NOMO-1 (cell line): ENCODE results near the gene HOXA7.

Source experiments
- DNase-seq, 2 experiments: peaks; one replicate each; lab custom pipeline; 2025; ENCODE audit not compliant: unreplicated experiment in 2 of 2; lab: John Stamatoyannopoulos, UW

Gene HOXA7

DNA sequence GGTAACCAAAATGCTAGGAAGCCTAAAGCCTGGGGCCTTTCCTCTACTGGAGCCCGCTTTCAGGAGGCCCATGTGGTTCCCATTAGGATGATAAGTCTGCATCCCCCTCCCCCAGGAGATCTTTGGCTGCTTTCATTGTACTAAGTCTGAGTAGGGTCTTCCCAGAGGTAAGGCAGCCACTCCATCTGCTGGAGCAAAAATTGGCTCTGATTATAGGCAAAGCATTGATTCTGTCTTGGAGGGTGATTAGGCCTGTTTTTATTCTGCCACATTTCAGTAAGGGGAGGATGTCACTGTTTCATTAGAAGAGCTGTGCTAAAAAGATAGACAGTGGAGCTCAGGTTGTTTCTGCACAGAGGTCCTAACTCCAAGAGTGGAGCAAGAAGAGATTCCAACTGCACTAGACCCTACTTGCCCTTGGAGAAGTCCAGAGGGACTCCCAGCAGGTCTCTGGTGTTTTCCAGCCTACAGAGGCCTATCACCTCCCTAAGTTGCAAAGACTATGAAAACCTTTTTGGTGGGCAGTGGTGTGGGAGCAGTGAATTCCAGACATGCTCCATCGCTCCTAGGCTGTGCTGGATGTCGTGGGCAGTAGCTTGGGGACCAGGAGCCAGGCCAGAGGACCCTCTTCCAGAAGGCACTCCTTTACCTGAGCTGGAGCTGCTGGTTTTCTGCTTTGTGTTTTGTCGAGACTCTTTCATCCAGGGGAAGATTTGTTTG is 46.8 kb downstream of the HOXA7 start:
- DNase-seq, result no peak

DNA sequence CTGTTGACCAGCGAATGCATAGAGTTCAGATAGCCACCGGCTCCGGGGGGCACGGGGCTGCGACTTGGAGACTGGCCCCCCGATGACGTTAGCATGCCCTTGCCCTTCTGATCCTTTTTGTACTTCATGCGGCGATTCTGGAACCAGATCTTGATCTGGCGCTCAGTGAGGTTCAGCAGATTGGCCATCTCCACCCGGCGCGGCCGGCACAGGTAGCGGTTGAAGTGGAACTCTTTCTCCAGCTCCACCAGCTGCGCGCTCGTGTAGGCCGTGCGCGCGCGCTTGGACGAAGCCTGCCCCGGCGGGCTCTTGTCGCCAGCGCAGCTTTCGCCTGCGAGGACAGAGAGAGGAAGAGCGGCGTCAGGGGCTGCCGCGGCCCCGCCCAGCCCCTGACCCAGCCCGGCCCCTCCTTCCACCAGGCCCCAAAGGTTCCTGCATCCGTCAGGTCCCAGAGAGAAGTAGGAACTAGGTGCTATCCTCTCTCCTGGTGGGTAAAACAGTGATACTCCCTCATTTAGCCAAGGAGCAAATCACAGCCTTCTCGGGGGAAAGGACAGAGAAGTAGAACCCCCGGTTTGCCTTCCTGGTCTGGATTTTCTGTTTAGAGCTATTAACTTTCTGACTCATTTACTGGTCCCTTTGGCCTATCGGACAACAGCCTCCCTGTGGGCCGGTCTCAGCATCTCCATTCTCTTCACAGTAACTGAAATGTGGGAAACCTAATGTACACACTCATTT is 47.9 kb downstream of the HOXA7 start:
- no peak for DNase-seq

DNA sequence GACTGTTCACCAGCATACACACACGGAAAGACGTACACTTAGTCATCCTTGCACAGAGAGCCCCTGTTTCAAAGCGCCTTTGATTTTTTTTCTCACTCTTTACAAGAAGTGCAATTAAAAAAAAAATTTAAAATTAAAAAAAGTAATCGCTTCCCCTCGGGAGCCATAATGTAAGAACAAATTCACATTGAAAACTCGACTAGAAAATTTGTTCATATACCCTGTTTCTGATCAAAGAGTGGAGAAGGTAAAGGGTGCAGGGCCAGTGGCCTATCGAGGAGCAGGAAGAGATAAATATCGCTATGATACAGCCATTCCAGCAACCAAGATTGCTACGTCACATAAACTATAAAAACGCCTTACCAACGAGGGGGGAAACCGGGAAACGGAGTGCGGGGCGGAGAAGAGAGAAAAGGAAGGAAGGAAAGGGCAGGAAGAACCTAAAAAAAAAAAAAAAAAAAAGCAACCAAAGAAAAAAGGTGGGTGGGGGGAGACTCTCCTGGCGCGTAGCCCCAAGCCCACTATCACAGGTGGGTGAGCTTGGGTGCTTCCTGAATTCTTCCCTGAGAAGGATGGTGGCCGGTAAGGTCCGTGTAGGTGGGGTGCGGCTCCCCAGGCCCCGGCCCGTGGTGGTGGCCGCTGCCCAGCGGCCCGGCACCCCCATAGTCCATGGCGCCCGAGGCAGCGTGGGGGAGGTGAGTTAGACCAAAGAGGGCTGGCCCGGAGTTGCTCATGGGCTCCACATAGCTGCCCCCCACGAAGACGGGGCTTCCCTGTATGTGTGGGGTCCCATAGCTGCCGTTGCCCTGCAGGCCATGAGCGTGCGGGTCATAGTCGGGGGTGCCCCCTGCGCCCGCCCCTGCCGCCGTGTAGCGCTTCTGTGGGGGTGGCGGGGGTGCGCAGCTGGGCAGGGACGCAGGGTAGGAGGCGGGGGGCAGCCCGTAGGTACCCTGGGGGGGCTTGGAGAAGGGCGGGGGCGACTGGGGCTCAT is 48.8 kb downstream of the HOXA7 start:
- DNase-seq, result no peak

DNA sequence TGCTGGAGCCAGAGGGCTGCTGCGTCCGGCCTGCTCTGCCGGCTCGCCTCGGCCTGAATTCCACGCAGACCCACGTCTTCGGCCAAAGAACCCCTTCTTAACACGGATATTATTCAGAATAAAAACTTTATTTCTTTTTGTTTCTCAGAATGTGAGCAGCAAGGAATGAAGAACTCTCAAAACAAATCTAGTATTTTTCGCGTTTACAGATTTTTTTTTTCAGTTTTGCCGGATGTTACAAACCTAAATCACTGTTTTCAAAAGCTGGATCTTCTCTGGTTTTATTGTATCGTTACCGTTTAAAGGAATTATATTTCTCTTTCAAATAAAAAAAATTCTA is 49.6 kb downstream of the HOXA7 start:
- DNase-seq, result no peak

DNA sequence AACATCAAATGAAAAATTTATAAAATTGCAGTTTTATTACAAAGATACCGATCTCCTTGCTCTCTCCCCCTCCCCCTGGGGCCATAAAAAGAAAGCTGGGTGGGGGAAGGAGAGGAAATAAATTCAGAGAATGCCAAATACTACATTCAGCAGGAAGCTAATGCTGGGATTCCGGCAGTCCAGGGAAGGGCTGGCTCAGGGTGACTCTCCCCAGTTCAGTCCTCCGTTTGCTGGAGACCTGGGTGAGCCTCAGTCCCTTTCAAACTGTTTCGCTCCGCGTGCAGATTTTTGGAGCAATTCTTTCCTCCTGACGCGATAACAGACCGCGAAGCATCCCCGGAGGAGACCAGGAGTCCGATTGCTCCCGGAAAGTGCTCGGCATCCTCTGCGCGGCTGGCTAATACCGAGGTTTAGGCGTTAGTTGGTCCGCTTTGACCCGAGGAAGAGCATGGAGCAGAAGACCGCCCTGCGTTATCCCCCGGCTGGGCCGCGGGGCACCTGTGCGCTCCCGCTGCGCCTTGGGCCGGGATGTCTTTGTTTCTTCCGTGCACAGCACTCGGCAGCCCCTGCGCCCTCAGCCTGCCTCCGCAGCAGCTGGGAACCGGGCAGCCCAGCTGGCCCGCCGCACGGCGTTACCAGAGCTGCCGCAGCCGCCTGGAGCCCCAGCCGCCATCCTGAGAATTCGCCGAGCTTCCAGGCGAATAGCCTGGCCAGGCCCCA is 50.1 kb downstream of the HOXA7 start:
- no peak for DNase-seq

DNA sequence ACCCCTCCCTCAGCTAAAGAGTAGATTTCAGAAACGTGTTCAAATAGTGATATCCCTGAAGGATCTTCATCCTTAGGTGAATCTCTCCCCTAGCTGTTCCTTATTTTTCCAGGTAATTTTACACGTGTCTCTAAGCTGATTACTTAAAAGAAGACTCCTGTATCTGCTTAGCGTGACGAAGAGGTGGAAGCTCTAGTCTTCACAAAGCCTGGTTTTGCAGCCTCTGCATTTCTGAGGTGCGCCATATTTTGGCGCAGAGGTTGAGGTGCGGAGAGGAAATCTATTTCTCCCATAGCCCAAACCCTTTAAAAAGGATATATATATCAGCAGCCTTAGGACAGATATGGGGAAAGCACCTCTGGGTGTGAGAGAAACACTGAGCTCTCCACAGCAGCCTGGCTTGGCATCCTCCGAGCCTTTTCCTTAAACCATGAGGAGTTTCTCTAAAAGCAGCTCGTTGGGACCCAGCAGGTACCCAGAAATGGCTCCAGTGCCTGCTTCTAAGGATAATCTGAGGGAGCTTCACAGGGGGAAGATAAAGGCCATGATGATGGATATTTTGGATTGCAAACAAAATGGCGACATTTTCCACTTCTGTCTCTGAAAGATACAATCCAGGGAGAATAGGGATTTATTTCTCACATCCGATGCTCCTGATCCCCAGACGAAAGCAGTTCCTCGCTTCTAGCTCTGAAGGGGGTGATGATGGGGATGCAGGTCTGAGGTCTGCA is 51.0 kb downstream of the HOXA7 start:
- no peak for DNase-seq

DNA sequence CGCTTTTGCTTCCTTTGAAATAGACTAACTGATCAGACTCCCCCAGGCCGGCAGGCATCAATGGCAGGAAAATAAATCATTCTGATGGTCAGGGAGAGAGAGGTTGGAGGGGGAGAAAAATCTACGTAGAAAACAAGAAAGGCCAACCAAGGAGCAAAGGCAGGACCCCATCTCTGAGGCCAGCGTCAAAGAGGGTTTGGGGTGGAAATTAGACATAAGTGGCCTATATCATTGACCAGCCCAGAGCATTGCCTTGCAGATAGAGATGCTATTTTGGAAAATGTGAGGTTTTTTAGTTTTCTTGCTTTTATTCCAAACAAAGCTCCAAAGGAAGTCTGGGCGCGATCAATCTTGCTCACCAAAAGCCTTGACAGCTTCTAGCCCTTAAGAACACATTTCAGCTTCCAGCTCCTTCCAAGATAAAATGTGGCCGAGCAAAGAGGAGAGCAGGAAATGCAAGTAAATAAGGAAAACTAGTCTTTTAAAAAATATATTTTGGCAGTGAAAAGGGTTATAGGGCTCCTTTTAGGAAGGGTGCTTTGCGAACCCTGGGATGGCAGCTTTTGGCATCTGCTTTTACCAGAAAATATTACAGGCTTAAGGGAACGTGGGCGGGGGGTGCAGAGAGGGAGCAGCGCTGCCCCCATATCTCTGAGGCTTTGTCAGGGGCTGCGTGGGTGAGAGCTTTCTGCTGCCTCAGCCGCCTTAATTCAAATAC is 52.0 kb downstream of the HOXA7 start:
- no peak for DNase-seq
